ENCODE data around the gene PCDHB16.
"Not testable (repeated sequence)": the region's sequence is repeated elsewhere in the genome, so short reads cannot be mapped to it uniquely, and the experiment has no call there.

Gene PCDHB16
- total RNA-seq, result 0 reads per million in 2 donors

GRCh38 chr5:141182248-141182647, at the start of gene PCDHB16:
TSS of gene PCDHB16 (plus strand) at chr5:141182387. CDS start at chr5:141182560, 173 bp downstream.
- DNase-seq, result no peak

GRCh38 chr5:141135030-141135717, 47.0 kb upstream of the PCDHB16 start, which contains the start of gene PCDHB5:
TSS of gene PCDHB5 (plus strand) at chr5:141135206. CDS start at chr5:141135435, 229 bp downstream.
- DNase-seq, result no peak

- no peak for DNase-seq
These were observed 46.4 kb upstream of the PCDHB16 start for GRCh38 chr5:141135718-141136266.

- DNase-seq, result not testable (repeated sequence)
These were observed 44.8 kb upstream of the PCDHB16 start for GRCh38 chr5:141137346-141137745.

GRCh38 chr5:141149812-141150211, 32.4 kb upstream of the PCDHB16 start, which contains the start of gene PCDHB6:
TSS of gene PCDHB6 (plus strand) at chr5:141150057. CDS start at chr5:141150258, 201 bp downstream.
- no peak for DNase-seq

- no peak for DNase-seq
These were observed 31.8 kb upstream of the PCDHB16 start for GRCh38 chr5:141150224-141150992.

- DNase-seq, result no peak
These were observed 31.2 kb upstream of the PCDHB16 start for GRCh38 chr5:141150993-141151325.

GRCh38 chr5:141151632-141152031, 30.6 kb upstream of the PCDHB16 start:
- DNase-seq, result not testable (repeated sequence)

- DNase-seq, result not testable (repeated sequence)
These were observed 30.1 kb upstream of the PCDHB16 start for GRCh38 chr5:141152096-141152495.

- DNase-seq, result no peak
These were observed 26.4 kb upstream of the PCDHB16 start for GRCh38 chr5:141155540-141156374.

GRCh38 chr5:141157356-141157755, 24.8 kb upstream of the PCDHB16 start:
- DNase-seq, result not testable (repeated sequence)

- not testable (repeated sequence) for DNase-seq
These were observed 24.3 kb upstream of the PCDHB16 start for GRCh38 chr5:141157901-141158300.

- peak; percentile 11 for DNase-seq
These were observed 9.6 kb upstream of the PCDHB16 start, which contains the start of gene PCDHB7 for GRCh38 chr5:141172381-141173204. TSS of gene PCDHB7 (plus strand) at chr5:141172644. CDS start at chr5:141172836, 192 bp downstream.

- DNase-seq, result not testable (repeated sequence)
These were observed 7.7 kb upstream of the PCDHB16 start for GRCh38 chr5:141174291-141175104.

GRCh38 chr5:141175933-141176332, 6.3 kb upstream of the PCDHB16 start:
- DNase-seq, result no peak

- not testable (repeated sequence) for DNase-seq
These were observed 4.5 kb upstream of the PCDHB16 start, which contains the start of gene PCDHB8 for GRCh38 chr5:141177577-141178191. TSS of gene PCDHB8 (plus strand) at chr5:141177790. CDS start at chr5:141178035, 245 bp downstream.

- not testable (repeated sequence) for DNase-seq
These were observed 2.8 kb upstream of the PCDHB16 start for GRCh38 chr5:141179371-141179770.

GRCh38 chr5:141179876-141180275, 2.3 kb upstream of the PCDHB16 start:
- DNase-seq, result not testable (repeated sequence)

GRCh38 chr5:141180313-141180712, 1.9 kb upstream of the PCDHB16 start:
- DNase-seq, result no peak

All from T-helper 9 cell (primary cell).